Keratinocyte (primary cell): ENCODE results near the gene DPP10.

Experiments used
- CTCF ChIP-seq, 3 experiments: IDR thresholded peaks in 1 of 3; conservative IDR thresholded peaks in 1 of 3; optimal IDR thresholded peaks in 1 of 3; 2 replicates in 2 of 3; 3 replicates in 1 of 3; pipeline versions ENCODE3 to v1.5.1; 2011; ENCODE audit warnings: low read length in 3 of 3, mild to moderate bottlenecking in 3 of 3, moderate library complexity in 2 of 3, control low read depth in 1 of 3, inconsistent platforms in 1 of 3; ENCODE audit not compliant: insufficient read depth in 2 of 3; ENCODE audit errors: extremely low read depth in 1 of 3
- EZH2 ChIP-seq: IDR thresholded peaks from one replicate; pipeline ENCODE4 v1.6.1; 2012; ENCODE audit warnings: inconsistent platforms, mild to moderate bottlenecking, low read length, moderate library complexity

DNA sequence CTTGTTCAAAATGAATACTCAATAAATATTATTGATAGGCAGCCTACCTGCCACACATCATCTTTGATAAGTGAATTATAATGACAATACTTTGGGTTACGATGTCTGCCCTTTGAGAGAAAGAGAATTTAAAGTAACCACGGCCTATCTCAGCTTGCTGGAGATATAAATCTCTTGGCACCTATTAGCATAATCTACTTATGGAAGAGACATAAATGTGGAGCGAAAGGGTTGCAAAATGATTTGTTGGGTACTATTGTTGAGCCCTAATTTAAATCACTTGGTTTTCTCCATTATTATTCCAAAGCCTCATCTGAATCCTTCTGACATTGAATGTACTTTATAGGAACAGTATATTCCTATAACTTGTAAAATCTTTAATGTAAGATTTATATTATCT lies 520.1 kb downstream of the DPP10 start:
- TF ChIP-seq CTCF (optimal IDR thresholded peaks at IDR 0.05 in 1 of 3, IDR thresholded peaks at IDR 0.05 in 1 of 3, conservative IDR thresholded peaks at IDR 0.05 in 1 of 3; ENCODE audit: extremely low read depth in 1 of 3, insufficient read depth in 2 of 3, low read length in 3 of 3) (no peak), EZH2 (no peak)
